BLaER1 treated with 17β-estradiol and CSF1 and Interleukin-3, amounts not matched to agents 10 nM and 100 nM (cell line): ENCODE results near the gene TLCD3A.

Experiments
- H3K27ac ChIP-seq, 11 experiments: shearing (Covaris generic); formaldehyde crosslinking; 2 replicates each; pipeline ENCODE4 v1.8.1; 2022
- H3K27me3 ChIP-seq, 11 experiments: shearing (Covaris generic); formaldehyde crosslinking; 2 replicates each; pipeline ENCODE4 v1.8.1; 2022
- H3K36me3 ChIP-seq, 11 experiments: shearing (Covaris generic); formaldehyde crosslinking; 2 replicates each; pipeline ENCODE4 v1.8.1; 2022
- H3K4me1 ChIP-seq, 10 experiments: shearing (Covaris generic); formaldehyde crosslinking; 2 replicates each; pipeline ENCODE4 v1.8.1; 2022
- H3K4me2 ChIP-seq, 11 experiments: shearing (Covaris generic); formaldehyde crosslinking; 2 replicates each; pipeline ENCODE4 v1.8.1; 2022
- H3K4me3 ChIP-seq, 10 experiments: shearing (Covaris generic); formaldehyde crosslinking; 2 replicates each; pipeline ENCODE4 v1.8.1; 2022
- H3K9ac ChIP-seq, 11 experiments: shearing (Covaris generic); formaldehyde crosslinking; 2 replicates each; pipeline ENCODE4 v1.8.1; 2022
- H3K9me3 ChIP-seq, 11 experiments: shearing (Covaris generic); formaldehyde crosslinking; replicated peaks in 1 of 11; 2 replicates each; pipeline ENCODE4 v1.8.1; 2022
- H4K20me1 ChIP-seq, 11 experiments: shearing (Covaris generic); formaldehyde crosslinking; 2 replicates each; pipeline ENCODE4 v1.8.1; 2022
- Cebpa-rat ChIP-seq, 11 experiments: shearing (Covaris generic); IDR thresholded peaks; 2 replicates each; pipeline ENCODE4 v1.8.1; 2022

TLCD3A gene

DNA sequence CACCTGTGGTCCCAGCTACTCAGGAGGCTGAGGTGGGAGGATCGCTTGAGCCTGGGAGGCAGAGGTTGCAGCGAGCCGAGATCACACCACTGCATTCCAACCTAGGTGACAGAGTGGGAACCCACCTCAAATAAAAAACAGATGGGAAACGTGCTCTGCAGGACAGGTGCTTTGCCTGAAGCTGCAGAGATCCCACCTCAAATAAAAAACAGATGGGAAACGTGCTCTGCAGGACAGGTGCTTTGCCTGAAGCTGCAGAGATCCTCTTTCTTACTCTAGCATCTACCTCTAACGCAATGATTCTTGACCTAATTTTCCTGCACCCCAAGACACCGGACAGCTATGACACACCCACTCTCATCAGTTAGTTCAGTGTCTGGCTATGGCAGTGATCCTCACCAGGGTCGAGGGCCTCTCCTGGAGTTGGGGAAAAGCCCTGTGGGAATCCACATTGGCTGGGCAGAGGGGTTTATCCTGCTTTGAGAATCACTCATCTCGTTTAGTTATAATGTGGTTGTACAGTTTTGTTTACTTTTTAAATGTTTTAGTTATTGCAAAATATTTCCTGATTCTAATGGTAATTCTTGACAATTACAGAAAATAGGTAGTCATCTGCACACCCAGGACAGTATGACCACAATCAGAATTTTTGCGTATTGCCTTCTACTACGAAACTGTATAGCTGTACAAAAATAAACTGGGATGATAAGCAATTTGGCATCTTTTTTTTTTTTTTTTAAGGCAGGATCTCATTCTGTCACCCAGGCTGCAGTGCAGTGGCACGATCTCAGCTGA, 29.1 kb upstream of the TLCD3A start:
- peaks cover 32 to 95% (median 69%) of the 10 kb centered on the region in 11 experiments; a peak in 21 of 22 replicates for H4K20me1 ChIP-seq
- no peak overlapping the region for H3K4me2 ChIP-seq
- no peak overlapping the region for H3K27ac ChIP-seq
- H3K9ac ChIP-seq = 0 out of 22 replicates have a peak overlapping the region, but pooled peaks of 4 of the 11 experiments have one; percentile 5 to 40 (median 24)
- H3K4me3 ChIP-seq = no peak overlapping the region
- no peak for TF ChIP-seq Cebpa-rat (IDR thresholded peaks at IDR 0.05)
- no peaks in the 10 kb centered on the region for H3K27me3 ChIP-seq
- peaks cover 40 to 94% (median 67%) of the 10 kb centered on the region in 11 experiments for H3K36me3 ChIP-seq
- H3K4me1 ChIP-seq = peaks cover 0 to 8% (median 0%) of the 10 kb centered on the region in 10 experiments; a peak in 7 of 20 replicates
- H3K9me3 ChIP-seq = no peaks in the 10 kb centered on the region

DNA sequence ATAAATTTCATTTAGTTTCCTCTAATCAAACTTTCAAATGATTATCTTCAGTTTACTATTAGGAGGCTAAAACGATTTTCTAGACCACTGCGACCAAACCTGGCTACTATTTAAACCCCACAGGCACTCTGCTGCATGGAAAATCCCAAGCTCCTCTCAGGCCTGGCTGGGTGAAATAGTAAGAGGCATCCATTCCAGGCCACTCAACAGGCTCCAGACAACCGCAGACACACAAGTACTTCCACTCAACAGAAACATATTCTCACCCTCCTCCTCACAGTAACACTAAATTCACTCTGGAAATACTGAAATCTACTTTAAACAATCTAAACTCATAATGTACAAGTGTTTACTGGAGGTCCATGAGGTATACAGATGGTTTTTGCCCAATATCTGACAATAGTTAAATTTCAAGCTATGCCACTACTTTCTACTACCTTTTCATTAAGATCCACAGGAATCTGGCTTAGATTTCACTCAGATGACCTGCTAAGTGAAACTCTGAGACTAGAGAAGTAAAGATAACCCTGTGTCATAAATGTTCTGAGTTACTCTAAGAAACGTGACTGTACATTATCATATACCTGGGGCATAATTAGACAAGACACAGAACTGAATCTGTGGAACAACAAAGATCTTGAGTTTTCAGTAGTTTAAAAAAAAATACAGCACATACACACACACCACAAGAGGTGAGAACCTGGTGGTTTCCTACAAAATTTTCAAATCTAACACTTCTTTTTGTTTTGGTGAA, 28.1 kb upstream of the TLCD3A start:
- H3K4me2 ChIP-seq = no peak overlapping the region
- peak overlapping the region in 5 of 11 experiments; percentile 5 to 40 (median 31); a peak in 5 of 22 replicates for H3K9ac ChIP-seq
- peaks cover 45 to 94% (median 69%) of the 10 kb centered on the region in 11 experiments for H3K36me3 ChIP-seq
- TF ChIP-seq Cebpa-rat (IDR thresholded peaks at IDR 0.05) = no peak
- peaks cover 0 to 5% (median 0%) of the 10 kb centered on the region in 10 experiments; a peak in 7 of 20 replicates for H3K4me1 ChIP-seq
- H3K27ac ChIP-seq = no peak overlapping the region
- H4K20me1 ChIP-seq = peaks cover 35 to 99% (median 78%) of the 10 kb centered on the region in 11 experiments; a peak in 21 of 22 replicates
- H3K27me3 ChIP-seq = no peaks in the 10 kb centered on the region
- no peak overlapping the region for H3K4me3 ChIP-seq
- H3K9me3 ChIP-seq = no peaks in the 10 kb centered on the region

GRCh38 chr17:705011-705410, 27.4 kb upstream of the TLCD3A start:
- Histone ChIP-seq H3K9ac (peak overlapping the region in 4 of 11 experiments; percentile 12 to 34 (median 22); a peak in 4 of 22 replicates), H3K4me1 (no peaks in the 10 kb centered on the region), H3K4me3 (no peak overlapping the region), H3K4me2 (no peak overlapping the region), H3K27ac (no peak overlapping the region), H3K9me3 (no peaks in the 10 kb centered on the region), H3K27me3 (no peaks in the 10 kb centered on the region), H3K36me3 (peaks cover 47 to 94% (median 76%) of the 10 kb centered on the region in 11 experiments), H4K20me1 (peaks cover 34 to 99% (median 73%) of the 10 kb centered on the region in 11 experiments; a peak in 21 of 22 replicates)
- TF ChIP-seq Cebpa-rat (IDR thresholded peaks at IDR 0.05) = no peak

DNA sequence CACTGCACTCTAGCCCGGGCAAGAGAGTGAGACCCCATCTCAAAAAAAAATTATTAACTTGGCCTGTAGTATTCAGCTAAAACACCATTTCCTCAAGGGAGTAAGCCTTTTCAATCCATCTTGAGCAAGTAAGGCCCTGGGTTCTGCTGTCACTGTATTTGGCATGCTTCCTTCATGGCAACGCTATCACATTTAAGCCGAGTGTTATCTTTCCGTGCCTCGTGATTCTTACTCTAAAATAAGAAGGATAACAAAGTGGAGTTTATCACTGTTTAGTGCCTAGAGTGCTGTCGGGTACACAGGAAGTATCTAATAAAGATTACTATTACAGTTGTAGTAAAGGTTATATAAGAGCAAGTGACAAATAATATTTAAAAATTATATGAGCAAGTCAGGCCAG, 26.5 kb upstream of the TLCD3A start:
- peak overlapping the region in 1 of 11 experiments; percentile 8; a peak in 1 of 22 replicates for H3K9ac ChIP-seq
- no peaks in the 10 kb centered on the region for H3K4me1 ChIP-seq
- peaks cover 35 to 100% (median 73%) of the 10 kb centered on the region in 11 experiments; a peak in 21 of 22 replicates for H4K20me1 ChIP-seq
- H3K27ac ChIP-seq = no peak overlapping the region
- TF ChIP-seq Cebpa-rat (IDR thresholded peaks at IDR 0.05) = no peak
- peaks cover 56 to 97% (median 83%) of the 10 kb centered on the region in 11 experiments for H3K36me3 ChIP-seq
- H3K4me2 ChIP-seq = no peak overlapping the region
- no peaks in the 10 kb centered on the region for H3K27me3 ChIP-seq
- H3K4me3 ChIP-seq = no peak overlapping the region
- H3K9me3 ChIP-seq = no peaks in the 10 kb centered on the region

DNA sequence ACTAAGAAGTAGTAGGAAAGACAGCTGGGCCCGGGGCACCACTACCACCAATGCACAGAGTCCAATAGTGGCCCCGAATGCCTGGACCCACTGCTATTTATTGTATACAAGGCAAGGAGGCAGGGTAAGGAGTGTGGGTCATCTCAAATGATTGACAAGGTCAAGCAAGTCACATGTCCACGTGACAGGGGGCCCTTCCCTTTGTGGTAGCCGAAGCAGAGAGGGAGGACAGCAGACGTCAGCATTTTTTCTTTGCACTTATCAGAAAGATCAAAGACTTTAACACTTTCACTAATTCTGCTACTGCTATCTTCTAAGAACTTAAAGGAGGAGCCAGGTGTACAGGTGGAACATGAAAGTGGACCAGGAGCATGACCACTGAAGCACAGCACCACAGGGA, 24.3 kb upstream of the TLCD3A start:
- Histone ChIP-seq H3K4me1 (peaks cover 4 to 17% (median 6%) of the 10 kb centered on the region in 10 experiments; a peak in 19 of 20 replicates), H4K20me1 (peaks cover 46 to 100% (median 83%) of the 10 kb centered on the region in 11 experiments; a peak in 20 of 22 replicates), H3K9me3 (no peaks in the 10 kb centered on the region), H3K36me3 (peaks cover 49 to 89% (median 70%) of the 10 kb centered on the region in 11 experiments), H3K27me3 (no peaks in the 10 kb centered on the region), H3K9ac (no peak overlapping the region), H3K4me3 (no peak overlapping the region), H3K4me2 (no peak overlapping the region), H3K27ac (no peak overlapping the region)
- no peak for TF ChIP-seq Cebpa-rat (IDR thresholded peaks at IDR 0.05)

DNA sequence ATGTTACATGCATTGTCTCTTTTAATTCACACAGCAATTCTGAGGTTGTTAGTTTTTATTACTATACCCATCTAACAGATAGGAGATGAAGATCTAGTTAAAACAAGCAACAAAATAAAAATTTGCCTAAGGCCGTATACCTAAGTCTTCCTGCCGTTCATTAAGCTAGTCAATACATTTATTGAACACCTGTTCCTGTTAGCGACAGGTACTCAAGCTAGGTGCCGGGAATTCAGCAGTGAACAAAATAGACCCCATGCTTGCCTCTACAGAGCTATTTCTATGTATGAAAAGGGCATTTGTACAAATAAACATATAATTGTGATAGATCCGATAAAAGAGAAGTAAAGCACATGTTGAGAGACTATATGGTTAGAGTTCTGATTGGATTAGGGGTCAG, 14.3 kb upstream of the TLCD3A start:
- no peak overlapping the region for H3K27ac ChIP-seq
- no peak for TF ChIP-seq Cebpa-rat (IDR thresholded peaks at IDR 0.05)
- peaks cover 0 to 8% (median 0%) of the 10 kb centered on the region in 11 experiments; a peak in 4 of 22 replicates for H3K27me3 ChIP-seq

DNA sequence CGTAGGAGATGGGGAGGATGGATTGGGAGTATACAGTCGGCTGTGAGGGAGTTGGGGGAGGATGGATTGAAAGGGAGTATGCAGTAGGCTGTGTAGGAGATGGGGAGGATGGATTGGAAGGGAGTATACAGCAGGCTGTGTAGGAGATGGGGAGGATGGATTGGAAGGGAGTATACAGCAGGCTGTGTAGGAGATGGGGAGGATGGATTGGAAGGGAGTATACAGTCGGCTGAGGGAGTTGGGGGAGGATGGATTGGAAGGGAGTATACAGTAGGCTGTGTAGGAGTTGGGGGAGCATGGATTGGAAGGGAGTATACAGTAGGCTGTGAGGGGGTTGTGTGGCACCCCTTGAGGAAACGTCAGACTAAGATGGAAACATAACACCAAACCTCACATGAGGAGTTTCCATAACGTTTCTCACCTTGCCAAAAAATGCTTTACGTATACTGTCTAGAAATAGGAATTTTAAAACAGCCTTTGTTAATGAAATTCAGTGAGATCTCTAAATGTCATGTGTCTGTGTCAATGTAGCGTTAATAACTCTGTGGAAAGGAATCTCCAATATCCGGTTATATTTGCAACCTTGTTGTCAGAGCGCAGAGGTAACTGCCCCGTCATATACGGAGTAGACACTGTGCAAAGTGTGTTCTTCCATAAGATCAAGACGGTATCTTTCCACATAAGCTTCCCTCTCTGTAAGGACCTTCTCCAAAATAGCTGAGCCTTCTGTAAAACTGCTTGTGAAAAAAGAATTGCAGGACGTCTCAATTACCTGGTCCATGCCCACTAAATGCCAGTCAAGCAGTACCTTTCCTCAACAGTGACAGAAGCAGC, 11.5 kb upstream of the TLCD3A start:
- Histone ChIP-seq H4K20me1 (no peaks in the 10 kb centered on the region; a peak in 1 of 22 replicates), H3K9me3 (no peaks in the 10 kb centered on the region), H3K4me3 (no peak overlapping the region), H3K36me3 (no peaks in the 10 kb centered on the region), H3K4me2 (no peak overlapping the region), H3K27ac (no peak overlapping the region), H3K9ac (no peak overlapping the region), H3K4me1 (peaks cover 0 to 7% (median 2%) of the 10 kb centered on the region in 10 experiments; a peak in 8 of 20 replicates), H3K27me3 (peaks cover 0 to 3% (median 0%) of the 10 kb centered on the region in 11 experiments; a peak in 2 of 22 replicates)
- TF ChIP-seq Cebpa-rat (IDR thresholded peaks at IDR 0.05) = no peak

More for the DNA sequence above, 14.3 kb upstream of the TLCD3A start:
- peaks cover 16 to 23% (median 20%) of the 10 kb centered on the region in 10 experiments for H3K4me1 ChIP-seq
- H3K4me3 ChIP-seq = no peak overlapping the region
- no peak overlapping the region for H3K4me2 ChIP-seq
- H3K9me3 ChIP-seq = no peaks in the 10 kb centered on the region
- peaks cover 0 to 15% (median 8%) of the 10 kb centered on the region in 11 experiments; a peak in 17 of 22 replicates for H4K20me1 ChIP-seq
- no peak overlapping the region for H3K9ac ChIP-seq
- H3K36me3 ChIP-seq = no peaks in the 10 kb centered on the region

DNA sequence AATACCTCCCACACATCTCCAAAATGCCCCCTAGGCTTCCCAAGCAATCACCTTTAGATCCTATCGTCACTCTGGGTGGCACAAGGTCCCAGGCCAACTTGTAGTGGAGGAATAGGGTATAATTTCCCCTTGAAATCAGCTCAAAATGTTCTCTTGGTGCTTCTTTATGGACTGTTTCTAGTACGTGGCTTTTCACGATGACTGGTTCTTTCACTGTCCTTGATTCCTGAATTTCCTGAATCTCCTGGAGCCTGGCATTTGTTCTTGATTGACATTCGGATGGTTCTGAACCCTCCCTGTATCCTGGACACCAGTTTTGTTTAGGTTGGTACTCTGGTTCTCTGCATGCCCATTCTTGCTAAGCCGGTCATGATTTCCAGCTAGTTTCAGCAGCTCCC, 10.9 kb upstream of the TLCD3A start:
- TF ChIP-seq Cebpa-rat (IDR thresholded peaks at IDR 0.05) = no peak
- Histone ChIP-seq H3K27me3 (no peaks in the 10 kb centered on the region), H3K36me3 (no peaks in the 10 kb centered on the region), H3K4me1 (0 out of 20 replicates have a peak, but pooled peaks cover 0 to under 1% (median 0%) of the 10 kb centered on the region in 10 experiments), H3K9ac (no peak overlapping the region), H3K9me3 (no peaks in the 10 kb centered on the region), H3K4me3 (no peak overlapping the region), H4K20me1 (no peaks in the 10 kb centered on the region; a peak in 1 of 22 replicates), H3K27ac (no peak overlapping the region), H3K4me2 (no peak overlapping the region)
